ENCODE results near the gene GCK. TPM values are rescaled to one million over a fixed set of nuclear protein-coding genes. Genes with fewer than 3 reads are reported as not detected.
A peak's percentile ranks its signal among the peaks of the same experiment; 100 is the strongest.

GCK gene
- total and polyA plus RNA-seq, 5 donors from 2014 or later: 0.47 to 1.2 (median 0.57) TPM; not detected in 1

DNA sequence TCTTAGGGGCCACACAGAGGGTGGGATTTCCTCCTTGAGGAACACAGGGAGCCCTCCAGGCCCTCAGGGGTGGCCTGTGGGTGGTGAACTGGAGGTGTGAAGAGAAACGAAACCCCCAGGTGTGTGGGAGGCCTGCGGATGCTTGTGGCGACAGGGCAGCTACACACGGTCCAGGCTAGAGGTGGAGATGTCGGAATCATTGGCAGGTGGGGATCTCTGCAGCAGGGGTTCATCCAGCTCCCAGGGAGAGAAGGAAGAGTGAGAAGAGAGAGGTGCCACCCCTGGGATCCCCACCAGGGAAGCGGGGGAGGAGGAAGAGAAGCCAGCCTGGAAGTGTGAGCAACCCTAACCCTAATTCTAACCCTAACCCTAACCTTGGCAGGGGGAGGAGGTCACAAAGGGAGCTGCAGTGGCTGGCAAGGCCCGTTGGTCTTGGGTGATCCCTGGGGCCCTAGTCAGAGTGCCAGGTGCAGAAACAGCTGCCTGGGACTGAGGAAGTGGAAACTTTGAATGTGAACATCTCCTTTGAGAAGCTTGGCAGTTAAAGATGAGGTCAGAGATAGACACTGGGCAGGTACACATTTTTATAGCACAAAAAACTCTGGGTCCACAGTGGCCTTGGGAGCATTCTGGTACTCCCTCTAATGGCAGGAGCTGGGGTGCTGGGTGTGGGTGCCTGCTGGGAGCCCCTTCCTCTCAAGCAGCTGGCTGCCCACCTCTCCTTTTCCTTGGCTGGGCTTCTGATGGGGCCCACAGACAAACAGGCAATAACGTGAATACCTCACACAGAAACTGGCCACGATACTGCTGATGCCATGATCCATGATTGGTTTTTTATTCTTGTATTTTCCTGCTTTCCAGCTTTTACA, 91.9 kb downstream of the GCK start:
- Histone ChIP-seq H3K4me1 (ENCODE audit: control insufficient read depth, insufficient read depth, low read length, poor library complexity, severe bottlenecking) (peaks cover 5% of the 10 kb centered on the region), H3K4me3 (ENCODE audit: low read depth, low read length) (no peak overlapping the region), H3K9me3 (ENCODE audit: control insufficient read depth in 2 of 2, low read length in 2 of 2) (no peaks in the 10 kb centered on the region), H3K27ac (ENCODE audit: insufficient read depth, low read length, poor library complexity, severe bottlenecking) (no peak overlapping the region), H3K27me3 (ENCODE audit: control insufficient read depth, insufficient read depth, low read length) (no peaks in the 10 kb centered on the region), H3K36me3 (ENCODE audit: control insufficient read depth, insufficient read depth, low read length) (no peaks in the 10 kb centered on the region)
- DNase-seq (peak in 1 of 3 donors; percentile 50), ATAC-seq (ENCODE audit: low read depth in 2 of 2) (peak; percentile 22 to 25)
- no peaks in the 10 kb centered on the region for H3K9me3 Mint-ChIP-seq
- peaks cover 0 to 14% (median 10%) of the 10 kb centered on the region in 4 donors for H3K4me1 Mint-ChIP-seq
- H3K36me3 Mint-ChIP-seq: no peaks in the 10 kb centered on the region
- H3K27me3 Mint-ChIP-seq: peaks cover 8% of the 10 kb centered on the region
- H3K27ac Mint-ChIP-seq: peak overlapping the region in 2 of 3 donors; percentile 42 to 63
- no peak overlapping the region for H3K4me3 Mint-ChIP-seq

DNA sequence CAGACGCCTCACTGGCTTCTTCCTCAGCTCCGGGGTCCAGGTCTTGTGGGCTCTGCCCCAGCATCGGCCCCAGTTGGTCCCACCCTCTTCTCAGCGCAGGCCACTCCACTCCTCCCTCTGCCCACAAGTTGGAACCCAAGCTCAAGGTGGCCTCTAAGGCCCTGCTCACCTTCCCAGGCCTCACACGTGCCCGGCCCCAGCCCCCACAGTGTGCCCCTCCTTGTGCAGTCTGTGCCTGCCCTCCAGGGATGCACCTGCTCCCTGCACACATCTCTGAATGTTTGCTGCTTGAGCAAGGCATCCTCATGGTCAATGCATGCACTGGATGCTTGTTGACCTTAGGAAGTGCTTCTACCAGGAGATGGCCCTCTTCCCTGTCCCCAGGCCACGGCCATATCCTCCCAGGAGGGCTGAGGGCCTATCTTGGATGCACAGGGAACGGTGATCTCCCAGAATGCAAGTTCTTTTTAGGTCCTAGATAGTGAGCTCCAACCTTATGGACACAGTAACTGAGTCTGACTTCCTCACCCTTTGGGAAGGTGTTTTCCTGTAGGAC, 92.8 kb downstream of the GCK start:
- Mint-ChIP-seq H3K27me3 (peaks cover 8% of the 10 kb centered on the region), H3K4me3 (no peak overlapping the region), H3K27ac (peak overlapping the region in 1 of 3 donors; percentile 38), H3K4me1 (peaks cover 0 to 14% (median 10%) of the 10 kb centered on the region in 4 donors), H3K9me3 (no peaks in the 10 kb centered on the region), H3K36me3 (no peaks in the 10 kb centered on the region)
- no peak overlapping the region for H3K27ac ChIP-seq (ENCODE audit: insufficient read depth, low read length, poor library complexity, severe bottlenecking)
- no peaks in the 10 kb centered on the region for H3K9me3 ChIP-seq (ENCODE audit: control insufficient read depth in 2 of 2, low read length in 2 of 2)
- H3K4me1 ChIP-seq (ENCODE audit: control insufficient read depth, insufficient read depth, low read length, poor library complexity, severe bottlenecking): peaks cover 5% of the 10 kb centered on the region
- H3K36me3 ChIP-seq (ENCODE audit: control insufficient read depth, insufficient read depth, low read length): no peaks in the 10 kb centered on the region
- no peaks in the 10 kb centered on the region for H3K27me3 ChIP-seq (ENCODE audit: control insufficient read depth, insufficient read depth, low read length)
- DNase-seq: no peak
- H3K4me3 ChIP-seq (ENCODE audit: low read depth, low read length): no peak overlapping the region
- ATAC-seq (ENCODE audit: low read depth in 2 of 2): no peak

- no peak for ATAC-seq (ENCODE audit: low read depth in 2 of 2)
- H3K4me3 Mint-ChIP-seq: no peak overlapping the region
- H3K4me1 ChIP-seq (ENCODE audit: control insufficient read depth, insufficient read depth, low read length, poor library complexity, severe bottlenecking): peaks cover 5% of the 10 kb centered on the region
Measured at GRCh38 chr7:44095781-44096180, 93.5 kb downstream of the GCK start.

DNA sequence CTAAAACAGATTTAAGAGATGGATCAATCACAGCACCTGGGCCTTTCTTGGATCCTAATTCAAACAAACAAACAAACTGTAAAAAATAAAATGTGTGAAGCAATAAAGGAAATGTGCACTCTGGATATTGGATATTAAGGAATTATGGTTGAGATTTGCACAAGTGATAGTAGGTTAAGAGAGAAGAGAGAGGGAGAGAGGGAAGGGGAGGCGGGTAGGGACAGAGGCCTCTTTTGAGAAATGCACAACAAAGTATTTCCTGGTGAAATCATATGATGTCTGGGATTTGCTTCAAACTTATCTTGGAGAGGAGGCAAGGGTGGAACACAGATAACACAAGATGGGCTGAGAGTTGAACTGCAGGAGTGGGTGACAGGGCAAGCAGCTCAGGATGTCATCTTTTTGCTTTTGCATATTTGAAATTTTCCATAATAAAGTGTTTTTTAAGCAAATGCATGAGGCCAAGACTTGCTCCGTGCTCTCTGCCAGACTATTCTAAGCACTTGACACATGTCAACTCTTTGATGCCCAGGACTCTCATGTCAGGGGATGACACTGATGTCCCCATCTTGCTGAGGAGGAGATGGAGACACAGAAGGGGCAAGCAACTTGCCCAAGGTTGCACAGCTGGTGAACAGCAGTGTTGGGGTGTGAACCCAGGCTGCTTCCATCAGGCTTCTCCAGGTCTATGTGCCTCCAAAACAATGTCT, 94.2 kb downstream of the GCK start:
- no peaks in the 10 kb centered on the region for H3K27me3 ChIP-seq (ENCODE audit: control insufficient read depth, insufficient read depth, low read length)
- H3K27ac Mint-ChIP-seq: peak overlapping the region in 1 of 3 donors; percentile 69
- ATAC-seq (ENCODE audit: low read depth in 2 of 2) (no peak), DNase-seq (no peak)
- peaks cover 0 to 14% (median 10%) of the 10 kb centered on the region in 4 donors for H3K4me1 Mint-ChIP-seq
- H3K36me3 Mint-ChIP-seq: no peaks in the 10 kb centered on the region
- no peak overlapping the region for H3K27ac ChIP-seq (ENCODE audit: insufficient read depth, low read length, poor library complexity, severe bottlenecking)
- no peaks in the 10 kb centered on the region for H3K9me3 ChIP-seq (ENCODE audit: control insufficient read depth in 2 of 2, low read length in 2 of 2)
- peaks cover 5% of the 10 kb centered on the region for H3K4me1 ChIP-seq (ENCODE audit: control insufficient read depth, insufficient read depth, low read length, poor library complexity, severe bottlenecking)
- no peaks in the 10 kb centered on the region for H3K36me3 ChIP-seq (ENCODE audit: control insufficient read depth, insufficient read depth, low read length)
- peaks cover 8% of the 10 kb centered on the region for H3K27me3 Mint-ChIP-seq
- H3K4me3 ChIP-seq (ENCODE audit: low read depth, low read length): no peak overlapping the region
- no peaks in the 10 kb centered on the region for H3K9me3 Mint-ChIP-seq
- no peak overlapping the region for H3K4me3 Mint-ChIP-seq

More at GRCh38 chr7:44095781-44096180, 93.5 kb downstream of the GCK start:
- Mint-ChIP-seq H3K27me3 (peaks cover 8% of the 10 kb centered on the region), H3K27ac (peak overlapping the region in 1 of 3 donors; percentile 69), H3K4me1 (peaks cover 0 to 14% (median 10%) of the 10 kb centered on the region in 4 donors), H3K9me3 (no peaks in the 10 kb centered on the region), H3K36me3 (no peaks in the 10 kb centered on the region)
- Histone ChIP-seq H3K4me3 (ENCODE audit: low read depth, low read length) (no peak overlapping the region), H3K36me3 (ENCODE audit: control insufficient read depth, insufficient read depth, low read length) (no peaks in the 10 kb centered on the region), H3K9me3 (ENCODE audit: control insufficient read depth in 2 of 2, low read length in 2 of 2) (no peaks in the 10 kb centered on the region), H3K27me3 (ENCODE audit: control insufficient read depth, insufficient read depth, low read length) (no peaks in the 10 kb centered on the region), H3K27ac (ENCODE audit: insufficient read depth, low read length, poor library complexity, severe bottlenecking) (no peak overlapping the region)
- DNase-seq: no peak

DNA sequence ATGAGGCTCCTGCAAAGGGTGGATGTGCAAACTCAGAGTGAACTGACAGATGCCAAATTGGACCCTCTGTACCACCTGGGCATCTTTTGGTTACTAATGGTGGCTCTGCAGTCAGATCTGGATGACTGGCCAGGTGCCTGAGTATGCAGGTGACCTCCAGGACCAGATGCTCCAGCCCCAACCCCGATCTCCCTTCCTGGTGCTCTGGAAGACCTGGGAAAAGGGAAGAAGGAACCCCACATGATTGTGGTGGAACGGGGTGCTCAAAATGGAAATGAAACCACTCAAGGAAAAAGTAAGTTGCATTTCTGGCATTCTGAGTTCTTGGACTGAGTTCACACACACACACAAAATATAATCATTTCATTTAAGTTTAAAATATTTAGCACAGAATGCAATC, 94.9 kb downstream of the GCK start:
- peaks cover 5% of the 10 kb centered on the region for H3K4me1 ChIP-seq (ENCODE audit: control insufficient read depth, insufficient read depth, low read length, poor library complexity, severe bottlenecking)
- H3K27ac ChIP-seq (ENCODE audit: insufficient read depth, low read length, poor library complexity, severe bottlenecking): no peak overlapping the region
- ATAC-seq (ENCODE audit: low read depth in 2 of 2) (no peak), DNase-seq (no peak)
- no peaks in the 10 kb centered on the region for H3K36me3 ChIP-seq (ENCODE audit: control insufficient read depth, insufficient read depth, low read length)
- H3K27me3 ChIP-seq (ENCODE audit: control insufficient read depth, insufficient read depth, low read length): no peaks in the 10 kb centered on the region
- Mint-ChIP-seq H3K4me3 (no peak overlapping the region), H3K4me1 (peaks cover 0 to 14% (median 10%) of the 10 kb centered on the region in 4 donors), H3K9me3 (no peaks in the 10 kb centered on the region), H3K36me3 (no peaks in the 10 kb centered on the region), H3K27me3 (peaks cover 8% of the 10 kb centered on the region), H3K27ac (no peak overlapping the region)
- H3K4me3 ChIP-seq (ENCODE audit: low read depth, low read length): no peak overlapping the region
- H3K9me3 ChIP-seq (ENCODE audit: control insufficient read depth in 2 of 2, low read length in 2 of 2): no peaks in the 10 kb centered on the region

Other genes with a start within 250 kb of the GCK start
- not detected for gene SPDYE1, start 191.5 kb downstream of the GCK start, total RNA-seq
- gene SPDYE1, start 191.5 kb downstream of the GCK start, polyA plus RNA-seq: under 1 TPM; 0.08 to 0.17 (median 0.11) TPM
- 104 TPM for gene DBNL, start 144.7 kb downstream of the GCK start, total RNA-seq
- 100 to 1,000 TPM; 138 to 206 (median 186) TPM for gene DBNL, start 144.7 kb downstream of the GCK start, polyA plus RNA-seq
- gene PGAM2, start 123.9 kb downstream of the GCK start, total RNA-seq: 1.1 TPM
- not detected for gene PGAM2, start 123.9 kb downstream of the GCK start, polyA plus RNA-seq
- 38.0 TPM for gene POLM, start 106.9 kb downstream of the GCK start, total RNA-seq
- 10 to 100 TPM; 14.8 to 22.3 (median 20.2) TPM for gene POLM, start 106.9 kb downstream of the GCK start, polyA plus RNA-seq
- 4.1 TPM for gene AEBP1, start 85.1 kb downstream of the GCK start, total RNA-seq
- gene AEBP1, start 85.1 kb downstream of the GCK start, polyA plus RNA-seq: 1 to 10 TPM in 1 of 4 donors, under 1 TPM in 3; 0.51 to 1.7 (median 0.89) TPM
- gene POLD2, start 65.9 kb downstream of the GCK start, total RNA-seq: 37.1 TPM
- 10 to 100 TPM; 53.3 to 59.0 (median 55.0) TPM for gene POLD2, start 65.9 kb downstream of the GCK start, polyA plus RNA-seq
- not detected for gene MYL7, start 48.1 kb downstream of the GCK start, total RNA-seq
- not detected for gene MYL7, start 48.1 kb downstream of the GCK start, polyA plus RNA-seq
- 79.2 TPM for gene YKT6, start 11.5 kb upstream of the GCK start, total RNA-seq
- gene YKT6, start 11.5 kb upstream of the GCK start, polyA plus RNA-seq: 10 to 100 TPM; 24.7 to 44.0 (median 37.7) TPM
- not detected for gene CAMK2B, start 136.2 kb upstream of the GCK start, total RNA-seq
- gene CAMK2B, start 136.2 kb upstream of the GCK start, polyA plus RNA-seq: not detected